Measurements from ENCODE around the gene NAPSA. TPM values are rescaled to one million over a fixed set of nuclear protein-coding genes. Genes with fewer than 3 reads are reported as not detected.

NAPSA gene
- total RNA-seq, 4 donors from 2014 or later = 4.9 to 12.4 (median 8.2) TPM

DNA sequence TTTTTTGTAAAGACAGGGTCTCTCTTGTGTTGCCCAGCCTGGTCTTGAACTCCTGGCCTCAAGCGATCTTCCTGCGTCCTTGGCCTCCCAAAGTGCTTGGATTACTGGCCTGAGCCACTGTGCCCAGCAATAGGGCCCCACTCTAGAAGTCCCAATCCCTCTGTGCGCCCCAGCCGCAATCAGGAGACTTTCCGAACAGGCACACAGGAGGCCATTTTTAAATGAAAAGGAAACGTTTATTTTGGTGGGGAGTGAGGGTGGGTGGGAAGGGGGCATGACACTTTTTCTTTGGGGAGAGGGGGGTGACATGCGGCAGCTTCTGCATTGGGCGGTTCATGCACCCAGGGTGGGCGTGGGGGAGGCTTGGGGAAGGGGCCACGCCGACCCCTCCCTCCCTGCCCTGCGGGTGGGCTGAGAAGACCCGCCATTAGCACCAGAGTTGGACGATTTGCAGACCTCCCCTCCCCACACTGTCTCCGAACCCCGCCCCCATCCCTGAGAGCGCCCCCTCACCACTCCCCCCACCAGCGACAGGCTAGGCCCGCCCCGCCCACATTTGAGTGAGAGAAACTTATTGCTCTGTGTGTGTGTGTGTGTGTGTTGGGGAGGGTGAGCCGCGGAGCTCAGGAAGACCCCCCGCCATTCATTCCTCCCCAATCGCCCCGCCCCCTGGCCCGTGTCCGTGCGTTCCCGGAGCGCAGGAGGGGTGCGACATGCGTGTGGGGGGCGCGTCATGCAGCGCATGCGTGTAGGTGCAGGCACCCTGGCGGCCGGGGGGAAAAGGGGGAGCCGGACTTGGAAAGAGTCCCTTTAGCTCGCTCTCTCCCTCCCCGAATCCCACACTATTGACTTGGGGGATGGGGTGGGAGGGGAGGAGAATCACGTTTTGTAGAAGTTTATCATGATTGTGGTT, 53.5 kb downstream of the NAPSA start:
- Histone ChIP-seq H3K4me3 (no peak overlapping the region), H3K27ac (no peak overlapping the region), H3K36me3 (peaks cover 0 to 22% (median 0%) of the 10 kb centered on the region in 3 donors), H3K27me3 (peaks cover 0 to 3% of the 10 kb centered on the region in 2 donors), H3K9me3 (peaks cover 0 to 4% (median 0%) of the 10 kb centered on the region in 4 donors), H3K4me1 (peaks cover 0 to 4% (median 0%) of the 10 kb centered on the region in 4 donors)
- DNase-seq = no peak
- TF ChIP-seq POLR2A (IDR thresholded peaks at IDR 0.05) = no peak
- TF ChIP-seq, protein P1, sequence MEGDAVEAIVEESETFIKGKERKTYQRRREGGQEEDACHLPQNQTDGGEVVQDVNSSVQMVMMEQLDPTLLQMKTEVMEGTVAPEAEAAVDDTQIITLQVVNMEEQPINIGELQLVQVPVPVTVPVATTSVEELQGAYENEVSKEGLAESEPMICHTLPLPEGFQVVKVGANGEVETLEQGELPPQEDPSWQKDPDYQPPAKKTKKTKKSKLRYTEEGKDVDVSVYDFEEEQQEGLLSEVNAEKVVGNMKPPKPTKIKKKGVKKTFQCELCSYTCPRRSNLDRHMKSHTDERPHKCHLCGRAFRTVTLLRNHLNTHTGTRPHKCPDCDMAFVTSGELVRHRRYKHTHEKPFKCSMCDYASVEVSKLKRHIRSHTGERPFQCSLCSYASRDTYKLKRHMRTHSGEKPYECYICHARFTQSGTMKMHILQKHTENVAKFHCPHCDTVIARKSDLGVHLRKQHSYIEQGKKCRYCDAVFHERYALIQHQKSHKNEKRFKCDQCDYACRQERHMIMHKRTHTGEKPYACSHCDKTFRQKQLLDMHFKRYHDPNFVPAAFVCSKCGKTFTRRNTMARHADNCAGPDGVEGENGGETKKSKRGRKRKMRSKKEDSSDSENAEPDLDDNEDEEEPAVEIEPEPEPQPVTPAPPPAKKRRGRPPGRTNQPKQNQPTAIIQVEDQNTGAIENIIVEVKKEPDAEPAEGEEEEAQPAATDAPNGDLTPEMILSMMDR (IDR thresholded peaks at IDR 0.05) = no peak

DNA sequence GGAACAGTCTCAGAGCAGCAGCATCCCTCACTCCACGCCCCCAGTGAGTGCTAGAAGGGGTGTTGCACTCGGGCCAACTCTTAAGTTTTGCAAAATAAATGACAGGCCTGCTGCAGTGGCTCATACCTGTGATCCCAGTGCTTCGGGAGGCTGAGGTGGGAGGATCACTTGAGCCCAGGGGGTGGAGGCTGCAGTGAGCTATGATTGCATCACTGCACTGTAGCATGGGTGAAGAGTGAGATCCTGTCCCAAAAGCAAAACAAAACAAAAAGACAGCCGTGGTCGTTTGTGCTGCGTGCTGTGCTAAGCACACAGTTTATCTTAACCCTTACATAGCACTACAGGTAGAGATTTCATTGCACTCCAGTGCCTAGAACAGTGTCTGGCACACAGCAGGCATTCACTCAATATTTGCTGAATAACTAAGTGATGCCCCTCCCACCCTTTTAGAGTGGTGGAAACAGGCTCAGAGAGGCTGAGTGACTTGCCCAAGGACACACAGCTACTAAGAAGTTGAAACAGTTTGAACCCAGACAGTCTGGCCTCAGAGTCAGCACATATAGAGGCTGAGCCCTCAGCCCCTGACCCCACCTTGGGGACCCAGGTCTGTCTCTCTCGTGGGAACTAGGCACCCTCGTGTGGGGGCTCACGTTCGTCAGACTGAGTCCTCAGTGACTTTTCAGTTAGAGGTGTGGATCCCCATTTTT, 54.5 kb downstream of the NAPSA start:
- TF ChIP-seq, protein P1 (IDR thresholded peaks at IDR 0.05) = no peak
- TF ChIP-seq POLR2A (IDR thresholded peaks at IDR 0.05) = no peak
- peaks cover 0 to 3% of the 10 kb centered on the region in 2 donors for H3K27me3 ChIP-seq
- peaks cover 0 to 32% (median 0%) of the 10 kb centered on the region in 3 donors for H3K36me3 ChIP-seq
- no peak overlapping the region for H3K27ac ChIP-seq
- DNase-seq = no peak
- peaks cover 0 to 4% (median 0%) of the 10 kb centered on the region in 4 donors for H3K9me3 ChIP-seq
- H3K4me3 ChIP-seq = no peak overlapping the region
- peaks cover 0 to 4% (median 0%) of the 10 kb centered on the region in 4 donors for H3K4me1 ChIP-seq

DNA sequence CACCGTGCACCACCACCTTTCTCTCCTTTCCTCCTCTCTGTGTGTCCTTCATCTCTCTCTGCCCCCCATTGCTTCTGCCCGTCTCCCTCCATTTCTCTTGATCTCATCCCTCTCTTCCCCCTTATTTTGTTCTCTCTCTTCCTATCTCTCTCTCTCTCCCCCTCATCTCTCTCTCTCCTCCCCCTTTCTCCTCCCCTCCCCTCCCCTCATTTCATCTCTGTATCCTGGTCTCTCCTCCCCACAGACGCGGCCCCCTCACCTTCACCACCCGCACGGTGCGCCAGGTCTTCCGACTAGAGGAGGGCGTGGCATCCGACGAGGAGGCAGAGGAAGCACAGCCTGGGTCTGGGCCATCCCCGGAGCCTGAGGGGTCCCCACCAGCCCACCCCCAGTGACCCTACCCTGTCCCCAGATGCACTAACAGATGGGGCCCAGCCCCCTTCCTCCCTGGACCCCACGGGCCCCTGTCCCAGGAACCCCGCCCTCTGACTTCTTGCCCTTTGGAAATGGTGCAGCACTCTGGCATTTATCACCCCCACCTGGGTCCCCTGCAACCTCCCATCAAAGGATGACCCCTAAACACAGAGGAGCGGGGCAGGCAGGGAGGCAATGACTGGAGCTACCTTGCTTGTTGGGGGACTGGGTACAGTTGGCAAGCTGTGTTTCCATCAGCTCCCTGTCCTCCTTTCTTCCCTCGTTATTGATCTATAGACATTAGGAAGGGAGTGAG, 55.9 kb downstream of the NAPSA start:
- Histone ChIP-seq H3K9me3 (peaks cover 0 to 4% (median 0%) of the 10 kb centered on the region in 4 donors), H3K27ac (no peak overlapping the region), H3K4me3 (no peak overlapping the region), H3K36me3 (peaks cover 0 to 42% (median 0%) of the 10 kb centered on the region in 3 donors), H3K27me3 (no peaks in the 10 kb centered on the region), H3K4me1 (no peaks in the 10 kb centered on the region)
- TF ChIP-seq, protein P1 (IDR thresholded peaks at IDR 0.05) = no peak
- TF ChIP-seq POLR2A (IDR thresholded peaks at IDR 0.05) = no peak
- DNase-seq = no peak

DNA sequence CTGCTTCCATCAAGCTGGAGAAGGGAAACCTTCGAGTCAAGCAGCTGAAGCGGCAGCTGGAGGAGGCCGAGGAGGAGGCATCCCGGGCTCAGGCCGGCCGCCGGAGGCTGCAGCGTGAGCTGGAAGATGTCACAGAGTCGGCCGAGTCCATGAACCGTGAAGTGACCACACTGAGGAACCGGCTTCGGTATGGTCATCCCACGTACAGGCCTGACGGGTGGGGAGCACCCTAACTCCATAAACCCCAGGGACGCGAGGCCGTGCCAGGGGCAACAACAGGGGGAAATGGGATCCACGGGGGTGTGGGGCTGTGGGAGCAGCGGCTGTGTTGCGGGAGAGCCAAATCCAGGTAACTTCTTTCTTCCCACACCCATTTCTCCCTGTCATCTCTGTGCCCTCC, 56.4 kb downstream of the NAPSA start:
- TF ChIP-seq, protein P1 (IDR thresholded peaks at IDR 0.05) = no peak
- no peak for TF ChIP-seq POLR2A (IDR thresholded peaks at IDR 0.05)
- DNase-seq = no peak
- H3K9me3 ChIP-seq = peaks cover 0 to under 1% (median 0%) of the 10 kb centered on the region in 4 donors
- H3K4me1 ChIP-seq = no peaks in the 10 kb centered on the region
- no peaks in the 10 kb centered on the region for H3K27me3 ChIP-seq
- H3K36me3 ChIP-seq = peaks cover 0 to 47% (median 0%) of the 10 kb centered on the region in 3 donors
- no peak overlapping the region for H3K4me3 ChIP-seq
- no peak overlapping the region for H3K27ac ChIP-seq

Other genes with a start within 250 kb of the NAPSA start
- not detected for gene IZUMO2, start 202.4 kb downstream of the NAPSA start, total RNA-seq
- gene MYH14, start 162.0 kb downstream of the NAPSA start, total RNA-seq = 100 to 1,000 TPM; 139 to 475 (median 333) TPM
- gene KCNC3, start 36.3 kb downstream of the NAPSA start, total RNA-seq = 1 to 10 TPM in 2 of 4 donors, under 1 TPM in 2; 0.18 to 3.3 (median 1.1) TPM
- gene NR1H2, start 10.8 kb upstream of the NAPSA start, total RNA-seq = 100 to 1,000 TPM in 2 of 4 donors, 10 to 100 TPM in 2; 76.7 to 102 (median 98.9) TPM
- 10 to 100 TPM; 14.9 to 90.0 (median 27.3) TPM for gene POLD1, start 18.7 kb upstream of the NAPSA start, total RNA-seq
- 10 to 100 TPM; 20.3 to 62.7 (median 24.4) TPM for gene SPIB, start 53.3 kb upstream of the NAPSA start, total RNA-seq
- gene MYBPC2, start 67.3 kb upstream of the NAPSA start, total RNA-seq = not detected
- 100 to 1,000 TPM in 3 of 4 donors, 10 to 100 TPM in 1; 63.5 to 134 (median 117) TPM for gene EMC10, start 110.9 kb upstream of the NAPSA start, total RNA-seq
- gene GARIN5A, start 111.2 kb upstream of the NAPSA start, total RNA-seq = 1 to 10 TPM in 2 of 4 donors, not detected in 2; 2.0 to 2.5 TPM
- 10 to 100 TPM; 10.7 to 41.3 (median 26.6) TPM for gene JOSD2, start 145.6 kb upstream of the NAPSA start, total RNA-seq
- gene ASPDH, start 148.3 kb upstream of the NAPSA start, total RNA-seq = 10 to 100 TPM in 1 of 4 donors, 1 to 10 TPM in 2, not detected in 1; 1.6 to 31.9 (median 4.5) TPM
- 1 to 10 TPM in 2 of 4 donors, under 1 TPM in 2; 0.35 to 2.0 (median 1.4) TPM for gene LRRC4B, start 202.8 kb upstream of the NAPSA start, total RNA-seq

All from Peyer's patch (tissue), 4 donors.